Gastrocnemius medialis (tissue), 4 donors: ENCODE data around the gene ANXA9. TPM values are rescaled to one million over a fixed set of nuclear protein-coding genes. Genes with fewer than 3 reads are reported as not detected.

ENCODE experiments used
- ATAC-seq, 2 donors: fragments of 150-250 bp; one replicate each; pipeline ENCODE4 v1.9.1; 2016
- DNase-seq, 2 donors: peaks; one replicate each; pipeline ENCODE4 v3.0.0-alpha.2; 2019
- H3K27ac ChIP-seq, 4 donors: fragments of 200-600 bp; sonication (generic); 1 replicate in 1 of 4; 2 replicates in 3 of 4; pipeline ENCODE4 v1.5.1; 2016 to 2018; ENCODE audit warnings: mild to moderate bottlenecking in 2 of 4, moderate library complexity in 1 of 4
- H3K27me3 ChIP-seq, 3 donors: fragments of 200-600 bp; sonication (generic) in 2 of 3; 1 replicate in 1 of 3; 2 replicates in 2 of 3; pipeline versions ENCODE4 v1.5.1 to v1.6.0; 2016 to 2019; ENCODE audit warnings: mild to moderate bottlenecking in 1 of 3, moderate library complexity in 1 of 3
- H3K36me3 ChIP-seq, 2 donors: fragments of 200-600 bp; sonication (generic) in 1 of 2; one replicate each; pipeline ENCODE4 v1.5.1; 2017 to 2018
- H3K4me1 ChIP-seq, 2 donors: fragments of 200-600 bp; sonication (generic) in 1 of 2; one replicate each; pipeline ENCODE4 v1.5.1; 2016 to 2017; ENCODE audit warnings: mild to moderate bottlenecking in 2 of 2
- H3K4me3 ChIP-seq, 4 donors: fragments of 200-600 bp; sonication (generic) in 3 of 4; 1 replicate in 1 of 4; 2 replicates in 3 of 4; pipeline ENCODE4 v1.5.1; 2016 to 2019; ENCODE audit warnings: mild to moderate bottlenecking in 2 of 4
- H3K9me3 ChIP-seq, 3 donors: fragments of 200-600 bp; sonication (generic) in 2 of 3; 1 replicate in 1 of 3; 2 replicates in 2 of 3; pipeline ENCODE4 v1.5.1; 2016 to 2019
- POLR2A ChIP-seq, 2 donors: fragments of 450-650 bp; IDR thresholded peaks; one replicate each; pipeline ENCODE4 v1.6.1; 2017; ENCODE audit warnings: antibody characterized with exemption in 2 of 2, mild to moderate bottlenecking in 2 of 2, moderate library complexity in 2 of 2
- in situ Hi-C, 4 donors: fragments of 200-750 bp; cut with MboI; loops; one replicate each; pipeline versions ENCODE4 v1.15.0 to v1.8.0; 2017; ENCODE audit warnings: low sequenced_read_pairs in 4 of 4
- intact Hi-C: fragments of 100-400 bp; cut with DNase I; formaldehyde crosslinking; loops from one replicate; pipeline ENCODE4 v1.15.1; 2023; ENCODE audit warnings: low total_unique reads
- total RNA-seq, 4 donors: library from RNA; depleted of rRNA; stranded (reverse); fragments of >200 nt; gene quantifications; one replicate each; pipeline versions ENCODE4 v1.1.0 to v1.2.3, GENCODE V29; 2016
- TF ChIP-seq, protein P1 (sequence below), 5 experiments: fragments of 450-650 bp in 3 of 5; fragments of 200-600 bp in 2 of 5; sonication (generic) in 2 of 5; IDR thresholded peaks in 4 of 5; conservative IDR thresholded peaks in 1 of 5; 1 replicate in 4 of 5; 2 replicates in 1 of 5; pipeline ENCODE4 v1.5.1; 2016 to 2019; ENCODE audit warnings: antibody characterized with exemption in 5 of 5, mild to moderate bottlenecking in 3 of 5, moderate library complexity in 3 of 5

The ANXA9 gene, protein sequence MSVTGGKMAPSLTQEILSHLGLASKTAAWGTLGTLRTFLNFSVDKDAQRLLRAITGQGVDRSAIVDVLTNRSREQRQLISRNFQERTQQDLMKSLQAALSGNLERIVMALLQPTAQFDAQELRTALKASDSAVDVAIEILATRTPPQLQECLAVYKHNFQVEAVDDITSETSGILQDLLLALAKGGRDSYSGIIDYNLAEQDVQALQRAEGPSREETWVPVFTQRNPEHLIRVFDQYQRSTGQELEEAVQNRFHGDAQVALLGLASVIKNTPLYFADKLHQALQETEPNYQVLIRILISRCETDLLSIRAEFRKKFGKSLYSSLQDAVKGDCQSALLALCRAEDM
- total RNA-seq = not detected

DNA sequence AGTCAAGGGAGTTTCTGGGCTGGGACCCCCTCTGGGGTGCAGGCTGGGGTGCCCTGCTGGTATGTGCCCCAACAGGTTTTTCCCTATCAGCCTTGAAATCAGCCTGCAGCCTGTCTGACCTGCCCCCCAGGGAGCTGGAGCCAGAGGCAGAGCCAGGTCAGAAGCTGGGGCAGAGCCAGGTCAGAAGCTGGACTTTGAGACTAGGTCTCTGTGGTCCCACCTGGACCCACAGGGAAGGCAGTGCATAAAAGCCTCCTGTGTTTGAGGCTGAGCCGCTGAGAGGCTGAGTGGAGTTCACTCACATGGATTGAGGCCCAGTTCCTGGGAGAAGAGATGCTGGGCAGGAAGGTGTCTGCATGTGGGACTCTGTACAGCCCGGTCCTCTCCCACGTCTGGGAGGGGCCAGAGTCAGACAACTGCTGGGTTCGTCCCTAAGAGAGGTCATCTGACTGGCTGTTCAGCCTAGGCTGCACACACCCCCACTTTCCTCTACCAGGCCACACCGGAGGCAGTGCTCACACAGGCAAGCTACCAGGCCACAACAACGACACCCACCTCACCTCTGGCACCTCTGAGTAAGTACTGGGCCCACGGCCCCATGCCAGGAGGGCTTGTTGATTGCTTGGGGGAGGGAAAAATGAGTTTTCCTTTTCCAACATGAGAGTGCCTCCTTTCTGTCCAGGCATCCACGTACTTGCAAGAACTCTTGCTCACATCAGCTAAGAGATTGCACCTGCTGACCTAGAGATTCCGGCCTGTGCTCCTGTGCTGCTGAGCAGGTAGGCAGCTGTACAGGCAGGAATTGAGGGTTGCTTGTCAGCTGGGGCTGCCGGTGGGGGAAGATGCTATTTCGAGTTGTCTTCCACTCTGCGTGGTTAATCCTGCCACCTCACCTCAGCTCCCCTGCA is at the start of gene ANXA9:
Gene ANXA9, plus strand, starts transcription at position 488 of the 908 bp plus-strand sequence. CDS start 814 bp downstream, outside the sequence.
- ATAC-seq = no peak
- intact Hi-C loops = no loop called here
- DNase-seq = no peak

DNA sequence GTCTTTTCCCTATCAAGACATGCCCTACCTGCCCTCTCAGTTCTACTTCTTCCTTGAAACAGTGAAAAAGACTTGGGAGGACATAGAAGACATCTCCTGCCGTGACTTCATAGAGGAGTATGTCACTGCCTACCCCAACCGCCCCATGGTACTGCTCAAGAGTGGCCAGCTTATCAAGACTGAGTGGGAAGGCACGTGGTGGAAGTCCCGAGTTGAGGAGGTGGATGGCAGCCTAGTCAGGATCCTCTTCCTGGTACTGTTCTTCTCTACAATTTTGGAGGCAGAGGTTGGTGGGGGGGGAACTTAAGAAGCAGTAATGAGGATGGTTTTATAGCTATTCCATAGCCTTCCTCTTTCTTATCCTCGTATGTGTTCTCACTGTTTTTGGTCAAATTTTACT is 37.2 kb upstream of the ANXA9 start:
- no peak overlapping the region for H3K4me3 ChIP-seq
- TF ChIP-seq, protein P1, sequence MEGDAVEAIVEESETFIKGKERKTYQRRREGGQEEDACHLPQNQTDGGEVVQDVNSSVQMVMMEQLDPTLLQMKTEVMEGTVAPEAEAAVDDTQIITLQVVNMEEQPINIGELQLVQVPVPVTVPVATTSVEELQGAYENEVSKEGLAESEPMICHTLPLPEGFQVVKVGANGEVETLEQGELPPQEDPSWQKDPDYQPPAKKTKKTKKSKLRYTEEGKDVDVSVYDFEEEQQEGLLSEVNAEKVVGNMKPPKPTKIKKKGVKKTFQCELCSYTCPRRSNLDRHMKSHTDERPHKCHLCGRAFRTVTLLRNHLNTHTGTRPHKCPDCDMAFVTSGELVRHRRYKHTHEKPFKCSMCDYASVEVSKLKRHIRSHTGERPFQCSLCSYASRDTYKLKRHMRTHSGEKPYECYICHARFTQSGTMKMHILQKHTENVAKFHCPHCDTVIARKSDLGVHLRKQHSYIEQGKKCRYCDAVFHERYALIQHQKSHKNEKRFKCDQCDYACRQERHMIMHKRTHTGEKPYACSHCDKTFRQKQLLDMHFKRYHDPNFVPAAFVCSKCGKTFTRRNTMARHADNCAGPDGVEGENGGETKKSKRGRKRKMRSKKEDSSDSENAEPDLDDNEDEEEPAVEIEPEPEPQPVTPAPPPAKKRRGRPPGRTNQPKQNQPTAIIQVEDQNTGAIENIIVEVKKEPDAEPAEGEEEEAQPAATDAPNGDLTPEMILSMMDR (IDR thresholded peaks at IDR 0.05 in 4 of 5, conservative IDR thresholded peaks at IDR 0.05 in 1 of 5) = no peak
- TF ChIP-seq POLR2A (IDR thresholded peaks at IDR 0.05) = no peak
- no peaks in the 10 kb centered on the region for H3K4me1 ChIP-seq
- no peaks in the 10 kb centered on the region for H3K9me3 ChIP-seq
- H3K27ac ChIP-seq = no peak overlapping the region
- no peaks in the 10 kb centered on the region for H3K27me3 ChIP-seq
- ATAC-seq = no peak
- intact Hi-C loops (no loop called here), in situ Hi-C loops (no loop called here)
- peaks cover 4 to 100% of the 10 kb centered on the region in 2 donors for H3K36me3 ChIP-seq
- DNase-seq = no peak

More for the DNA sequence above, at the start of gene ANXA9:
- no peak within 1 kb of the TSS for H3K27ac ChIP-seq
- H3K4me3 ChIP-seq = no peak within 1 kb of the TSS
- H3K4me1 ChIP-seq = peaks cover 13 to 15% of the 10 kb centered on the region in 2 donors
- no peaks in the 10 kb centered on the region for H3K9me3 ChIP-seq
- no peaks in the 10 kb centered on the region for H3K27me3 ChIP-seq
- in situ Hi-C loops = no loop called here
- TF ChIP-seq POLR2A (IDR thresholded peaks at IDR 0.05) = no peak
- TF ChIP-seq, protein P1 (IDR thresholded peaks at IDR 0.05 in 4 of 5, conservative IDR thresholded peaks at IDR 0.05 in 1 of 5) = no peak
- H3K36me3 ChIP-seq = no peaks in the 10 kb centered on the region

DNA sequence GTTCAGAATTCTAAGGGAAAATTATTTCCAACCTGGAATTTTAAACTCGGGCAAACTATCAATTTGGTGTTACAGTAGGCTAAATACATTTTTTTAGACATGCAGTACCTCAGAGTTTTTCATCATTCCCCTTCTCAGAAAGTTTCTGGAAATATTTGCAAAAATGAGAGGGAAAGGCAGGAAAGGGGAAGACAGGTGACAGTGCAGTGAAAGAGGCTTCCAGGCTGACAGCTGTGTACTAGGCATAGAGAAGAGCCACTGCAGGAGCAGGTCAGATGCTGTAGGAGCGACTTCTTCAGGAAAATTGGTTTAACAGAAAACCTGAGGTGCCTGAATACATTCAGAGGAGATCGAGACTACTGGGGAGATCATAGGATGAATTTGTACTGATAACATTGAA is 27.4 kb upstream of the ANXA9 start:
- DNase-seq (no peak), ATAC-seq (no peak)
- H3K36me3 ChIP-seq = peaks cover 0 to 78% of the 10 kb centered on the region in 2 donors
- in situ Hi-C loops = no loop called here
- no peak overlapping the region for H3K27ac ChIP-seq
- H3K4me3 ChIP-seq = no peak overlapping the region
- no peak for TF ChIP-seq POLR2A (IDR thresholded peaks at IDR 0.05)
- TF ChIP-seq, protein P1 (IDR thresholded peaks at IDR 0.05 in 4 of 5, conservative IDR thresholded peaks at IDR 0.05 in 1 of 5) = no peak
- no peaks in the 10 kb centered on the region for H3K4me1 ChIP-seq
- intact Hi-C loops = no loop called here
- no peaks in the 10 kb centered on the region for H3K9me3 ChIP-seq
- no peaks in the 10 kb centered on the region for H3K27me3 ChIP-seq

DNA sequence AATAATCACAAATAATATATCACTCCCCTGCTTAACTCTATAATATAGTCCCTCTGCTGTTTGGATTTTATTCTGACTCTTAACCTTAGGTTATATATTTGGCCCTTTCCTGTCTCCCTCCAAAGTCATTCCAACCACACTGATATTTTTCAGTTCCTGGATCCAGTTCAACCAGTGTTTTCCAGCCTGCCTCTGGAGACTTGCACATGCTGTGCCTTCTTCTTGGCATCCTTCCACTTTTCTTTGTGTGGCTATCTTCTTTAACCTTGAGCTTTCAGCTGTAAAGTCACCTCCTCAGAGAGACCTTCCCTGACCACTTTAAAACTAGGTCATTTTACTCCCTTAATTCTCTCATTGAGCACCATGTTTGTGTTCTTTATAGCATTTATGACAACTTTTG is 26.8 kb upstream of the ANXA9 start:
- no peaks in the 10 kb centered on the region for H3K4me1 ChIP-seq
- peaks cover 0 to 76% of the 10 kb centered on the region in 2 donors for H3K36me3 ChIP-seq
- in situ Hi-C loops = no loop called here
- TF ChIP-seq, protein P1 (IDR thresholded peaks at IDR 0.05 in 4 of 5, conservative IDR thresholded peaks at IDR 0.05 in 1 of 5) = no peak
- TF ChIP-seq POLR2A (IDR thresholded peaks at IDR 0.05) = no peak
- intact Hi-C loops = no loop called here
- no peaks in the 10 kb centered on the region for H3K27me3 ChIP-seq
- DNase-seq (no peak), ATAC-seq (no peak)
- no peak overlapping the region for H3K4me3 ChIP-seq
- no peaks in the 10 kb centered on the region for H3K9me3 ChIP-seq
- H3K27ac ChIP-seq = no peak overlapping the region
